SKM-1 treated with dmso at 0.1 percent for 144 hours (cell line): ENCODE results near the gene TOR2A.

Experiments used
- DNase-seq: peaks from one replicate; lab custom pipeline; 2025; ENCODE audit not compliant: unreplicated experiment; lab: John Stamatoyannopoulos, UW

Gene TOR2A

GRCh38 chr9:127721391-127721821, 13.7 kb downstream of the TOR2A start:
- DNase-seq: no peak

- DNase-seq: no peak
Measured at GRCh38 chr9:127720865-127721227, 14.2 kb downstream of the TOR2A start.

- peak; percentile 47 for DNase-seq
Measured at GRCh38 chr9:127720031-127720864, 14.8 kb downstream of the TOR2A start.

- DNase-seq: no peak
Measured at GRCh38 chr9:127717766-127718165, 17.3 kb downstream of the TOR2A start.

GRCh38 chr9:127716412-127716811, 18.7 kb downstream of the TOR2A start:
- no peak for DNase-seq

- peak; percentile 90 for DNase-seq
Measured at GRCh38 chr9:127715470-127716337, 19.4 kb downstream of the TOR2A start, which contains the start of the genes PTRH1 and TTC16. TSS of gene PTRH1 (minus strand) at chr9:127715663. CDS start at chr9:127715639, 24 bp downstream. TSS of gene TTC16 (plus strand) at chr9:127716079. CDS start at chr9:127716146, 67 bp downstream.

GRCh38 chr9:127714951-127715469, 20.1 kb downstream of the TOR2A start:
- no peak for DNase-seq

GRCh38 chr9:127714020-127714750, 20.9 kb downstream of the TOR2A start:
- DNase-seq: no peak

GRCh38 chr9:127712867-127713266, 22.2 kb downstream of the TOR2A start:
- DNase-seq: no peak

- no peak for DNase-seq
Measured at GRCh38 chr9:127712371-127712770, 22.7 kb downstream of the TOR2A start.

- DNase-seq: no peak
Measured at GRCh38 chr9:127711831-127712274, 23.2 kb downstream of the TOR2A start.

- DNase-seq: peak; percentile 27
Measured at GRCh38 chr9:127711226-127711701, 23.8 kb downstream of the TOR2A start.

- DNase-seq: no peak
Measured at GRCh38 chr9:127710204-127710783, 24.8 kb downstream of the TOR2A start.

GRCh38 chr9:127708952-127709587, 26.0 kb downstream of the TOR2A start:
- DNase-seq: no peak

- DNase-seq: no peak
Measured at GRCh38 chr9:127707766-127708165, 27.3 kb downstream of the TOR2A start.

GRCh38 chr9:127706836-127707241, 28.3 kb downstream of the TOR2A start, which contains the start of gene CFAP157:
TSS of gene CFAP157 (plus strand) at chr9:127706988. CDS start at chr9:127707032, 44 bp downstream.
- peak; percentile 19 for DNase-seq

- no peak for DNase-seq
Measured at GRCh38 chr9:127705577-127706379, 29.3 kb downstream of the TOR2A start.

- no peak for DNase-seq
Measured at GRCh38 chr9:127703289-127703946, 31.7 kb downstream of the TOR2A start.
